ENCODE results near the gene GFPT2.

Gene GFPT2

DNA sequence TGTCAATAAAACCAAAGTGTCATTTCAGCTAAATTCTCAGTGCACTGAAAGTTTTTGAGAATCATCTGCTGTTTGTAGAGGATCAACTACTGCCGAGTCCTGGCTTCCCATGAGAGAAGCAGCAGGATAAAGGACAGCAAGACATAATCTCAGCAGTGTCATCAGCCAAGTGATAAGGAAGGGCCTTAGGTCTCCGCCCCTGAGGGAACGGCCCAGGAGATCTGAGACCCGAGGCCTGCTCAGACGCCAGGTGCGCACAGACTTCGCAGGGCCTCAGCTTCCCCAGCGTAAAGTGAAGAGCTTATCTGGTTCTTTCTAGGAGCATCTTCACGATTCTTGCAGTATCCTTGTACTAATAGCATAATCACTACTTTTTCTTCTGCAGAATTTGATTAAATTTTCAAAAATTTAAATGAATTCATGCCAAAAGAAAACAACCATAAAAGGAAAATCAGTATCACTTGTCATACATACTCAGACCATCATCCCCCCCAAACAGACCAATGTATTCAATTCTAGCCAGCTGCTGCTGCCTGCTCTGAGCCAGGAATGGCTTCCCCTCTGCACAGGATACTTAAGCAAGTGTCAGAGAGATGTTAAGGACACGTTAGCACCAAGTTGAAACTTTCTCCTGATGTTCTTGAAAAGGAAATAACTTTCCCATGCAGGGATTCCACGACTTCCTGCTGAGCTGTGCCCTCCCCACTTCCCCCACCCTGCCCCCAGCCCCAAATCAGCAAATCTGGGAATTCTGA is 2.2 kb downstream of the GFPT2 start:
- no peak for DNase-seq

GRCh38 chr5:180350296-180350695 is 2.8 kb downstream of the GFPT2 start:
- no peak for DNase-seq

- no peak for DNase-seq
These were observed 3.7 kb downstream of the GFPT2 start for GRCh38 chr5:180349391-180349790.

DNA sequence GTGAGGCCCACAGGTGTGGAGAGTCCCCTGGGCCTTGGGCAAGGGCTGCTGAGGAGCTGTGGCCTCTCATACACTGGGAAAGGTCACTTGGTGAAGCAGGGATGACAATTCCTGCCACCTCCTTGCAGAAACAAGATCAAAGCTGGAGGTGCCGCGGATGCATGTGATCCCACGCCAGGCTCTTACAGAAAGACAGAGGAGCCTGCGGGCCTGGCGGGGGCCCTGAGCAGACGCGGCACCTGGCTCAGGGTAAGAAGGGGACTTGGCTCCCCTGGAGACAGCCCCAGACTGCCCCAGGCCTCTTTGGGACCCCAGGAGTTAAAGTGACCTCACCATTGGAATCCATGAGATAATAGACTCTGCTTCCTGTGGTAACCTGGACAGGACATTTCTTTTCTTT is 4.8 kb downstream of the GFPT2 start:
- DNase-seq: no peak

GRCh38 chr5:180347702-180348101 is 5.4 kb downstream of the GFPT2 start:
- no peak for DNase-seq

DNA sequence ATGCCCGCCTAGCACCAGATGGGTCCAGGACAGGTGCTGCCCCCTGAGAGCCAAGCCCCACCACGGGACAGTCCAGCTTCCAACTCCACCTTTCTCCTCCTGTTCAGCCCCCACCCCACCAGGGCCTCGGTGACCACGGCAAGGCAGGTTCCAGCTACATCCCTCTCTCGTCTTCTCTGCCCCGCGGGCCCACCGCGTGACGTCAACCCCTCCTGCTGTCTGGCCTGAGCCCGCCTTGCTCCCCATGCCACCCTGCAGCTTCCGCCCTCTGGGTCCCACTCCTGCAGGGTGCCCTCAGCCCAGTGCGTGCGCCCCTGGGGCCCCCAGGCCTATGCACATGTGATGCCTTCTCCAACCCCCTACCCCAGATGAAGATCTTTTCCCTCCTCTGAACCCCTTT is 6.8 kb downstream of the GFPT2 start:
- DNase-seq: no peak

- DNase-seq: no peak
These were observed 7.4 kb downstream of the GFPT2 start for GRCh38 chr5:180345781-180346180.

DNA sequence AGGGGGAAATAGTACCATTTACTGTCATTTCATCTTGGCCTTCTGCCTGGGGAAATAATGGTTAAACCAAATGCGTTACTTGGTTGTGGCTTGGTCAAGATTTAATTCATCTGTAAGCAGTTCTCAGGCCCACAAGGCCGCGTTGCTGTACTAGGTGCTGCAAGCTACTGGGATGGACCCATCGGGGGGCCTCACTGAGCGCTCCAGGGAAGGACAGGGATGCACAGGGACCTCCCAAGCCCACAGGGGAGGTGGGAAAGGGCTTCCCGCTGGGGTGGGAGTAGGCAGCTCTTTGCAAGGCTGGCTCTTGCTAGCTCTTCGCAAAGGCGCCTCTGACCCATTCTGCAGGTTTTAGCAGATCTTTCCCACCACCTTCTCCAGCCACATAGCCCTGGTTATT is 8.0 kb downstream of the GFPT2 start:
- no peak for DNase-seq

DNA sequence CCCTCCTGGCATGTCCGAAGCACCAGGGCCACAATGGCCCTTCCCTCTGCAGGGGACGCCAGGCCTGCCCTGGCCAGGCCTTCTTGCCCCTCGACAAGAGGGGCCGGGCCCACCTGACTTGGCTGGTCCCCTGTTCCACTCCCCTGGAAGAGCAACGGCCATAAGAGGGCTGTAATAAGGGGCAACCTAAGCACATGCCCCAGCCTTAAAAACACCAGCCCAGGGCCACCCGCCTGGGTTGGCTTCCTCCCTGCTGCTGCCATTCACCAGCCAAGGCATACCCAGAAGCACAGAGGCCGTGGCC is 8.5 kb downstream of the GFPT2 start:
- no peak for DNase-seq

- no peak for DNase-seq
These were observed 9.1 kb downstream of the GFPT2 start for GRCh38 chr5:180343831-180344695.

DNA sequence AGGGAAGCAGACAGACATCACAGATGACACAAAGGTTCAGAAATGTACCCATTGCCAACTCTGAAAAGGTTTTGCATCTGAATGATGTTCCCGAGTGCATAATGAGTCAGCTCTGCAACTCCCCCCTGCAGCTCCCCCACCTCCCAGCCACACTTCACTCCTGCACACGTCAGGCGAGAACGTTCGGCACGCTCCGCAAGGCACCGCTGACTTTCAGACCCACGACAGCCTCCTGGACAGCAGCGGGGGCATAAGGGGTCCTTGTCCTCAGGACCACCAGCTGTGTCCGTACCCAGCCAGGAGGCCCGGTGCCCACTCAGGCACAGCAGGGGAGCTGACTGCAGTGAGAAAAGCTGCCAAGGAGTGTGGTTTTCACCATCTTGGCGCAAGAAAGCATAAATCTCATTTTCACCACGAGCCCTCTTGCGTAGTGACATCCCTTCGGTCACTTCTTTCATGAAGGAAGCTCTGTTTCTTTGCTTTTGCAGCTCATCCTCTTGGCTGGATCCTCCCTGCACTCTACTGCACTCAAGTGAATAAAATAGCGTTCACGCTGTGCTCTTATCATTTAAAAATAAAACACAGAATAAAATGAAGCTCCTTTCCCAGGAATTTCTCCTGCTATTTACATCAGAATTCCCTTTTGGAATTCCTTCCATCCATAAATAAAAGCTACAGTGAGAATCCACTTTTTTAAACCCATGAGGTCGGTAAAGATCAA is 9.9 kb downstream of the GFPT2 start:
- no peak for DNase-seq

DNA sequence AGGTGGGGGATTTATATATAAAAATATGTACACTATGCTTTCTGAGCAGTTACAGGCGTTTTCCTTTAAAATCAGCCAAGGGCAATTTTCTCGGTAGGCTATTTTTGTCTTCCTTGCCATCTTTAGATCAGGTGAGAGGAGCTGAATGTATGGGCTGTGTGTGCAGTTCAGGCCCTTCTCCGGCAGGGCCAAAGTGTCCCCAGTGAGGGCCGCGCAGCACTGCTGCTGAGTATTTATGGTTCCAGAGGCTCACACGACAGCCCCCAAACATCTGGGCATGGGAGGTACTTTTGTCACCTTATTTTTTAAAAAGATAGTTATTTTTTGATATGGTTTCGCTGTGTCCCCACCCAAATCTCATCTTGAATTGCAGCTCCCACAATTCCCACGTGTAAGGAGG is 11.5 kb downstream of the GFPT2 start:
- DNase-seq: no peak

GRCh38 chr5:180340856-180341255 is 12.3 kb downstream of the GFPT2 start:
- DNase-seq: no peak

GRCh38 chr5:180339583-180340183 is 13.5 kb downstream of the GFPT2 start:
- no peak for DNase-seq

DNA sequence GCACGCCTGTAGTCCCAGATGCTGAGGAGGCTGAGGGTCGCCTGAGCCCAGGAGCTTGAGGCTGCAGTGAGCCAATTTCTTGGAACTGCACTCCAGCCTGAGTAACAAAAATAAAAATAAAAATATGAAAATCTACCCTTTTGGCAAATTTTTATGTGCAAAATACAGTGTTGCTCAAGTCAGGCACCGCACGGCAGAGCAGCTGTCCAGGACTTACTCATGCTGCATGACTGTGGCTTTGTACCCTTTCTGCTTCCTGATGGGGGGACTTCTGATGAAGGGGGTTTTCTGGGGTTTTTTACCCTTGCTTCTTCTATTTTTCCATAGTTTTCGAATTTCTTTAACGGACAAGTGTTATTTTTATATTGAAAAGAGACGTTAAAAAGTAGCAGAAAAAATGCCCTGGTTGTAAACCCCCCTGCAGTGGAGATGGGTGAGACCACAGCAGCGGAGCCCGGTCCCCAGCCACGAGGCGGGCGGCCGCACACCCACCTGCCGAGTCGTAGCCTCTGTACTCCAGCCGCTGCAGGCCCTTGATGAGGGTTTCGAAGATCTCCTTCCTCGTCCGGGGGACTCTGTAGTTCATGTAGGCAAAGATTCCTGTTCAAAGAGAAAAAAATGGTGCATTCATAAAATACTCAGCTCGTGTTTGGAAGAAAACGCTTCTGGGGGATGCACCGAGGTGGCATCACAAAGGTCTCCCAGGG is 15.0 kb downstream of the GFPT2 start:
- DNase-seq: no peak

DNA sequence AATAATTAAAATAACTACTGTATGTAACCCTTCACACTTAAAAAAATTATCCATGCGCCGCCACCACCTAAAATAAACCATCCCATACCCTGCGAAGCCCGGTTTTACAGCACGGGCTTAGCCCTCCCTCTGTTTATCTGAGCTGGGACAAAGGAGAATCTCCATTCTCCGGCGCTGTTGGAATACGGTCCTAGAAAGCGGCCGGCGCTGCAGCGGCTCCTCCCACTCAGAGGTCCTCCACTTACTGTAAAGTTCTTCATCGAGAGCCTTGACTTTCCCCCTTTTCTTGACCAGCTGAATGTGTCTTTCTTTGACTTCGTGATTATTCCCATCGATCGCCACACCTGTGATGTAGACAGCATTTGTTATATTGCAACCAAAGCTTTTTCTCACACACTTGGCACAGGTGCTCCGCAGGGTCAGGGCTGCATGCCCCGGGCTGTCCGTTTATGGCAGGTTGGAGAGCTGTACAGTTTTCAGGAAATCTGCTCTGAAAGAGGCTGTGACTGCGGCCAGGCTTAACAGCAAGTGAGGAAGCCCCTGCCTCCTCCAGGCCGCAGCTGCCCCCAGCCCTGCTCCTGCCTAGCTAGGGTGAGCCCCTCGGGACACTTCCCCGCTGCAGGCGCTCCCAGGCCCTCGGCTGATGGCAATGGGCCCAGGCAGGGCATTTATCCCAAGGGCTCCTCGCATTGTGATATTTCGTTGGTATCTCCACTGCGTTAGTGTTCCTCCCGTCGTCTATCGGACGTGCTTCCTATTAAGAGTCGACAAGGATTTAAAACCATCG is 16.7 kb downstream of the GFPT2 start:
- no peak for DNase-seq

GRCh38 chr5:180335614-180336233 is 17.4 kb downstream of the GFPT2 start:
- no peak for DNase-seq

- DNase-seq: no peak
These were observed 18.2 kb downstream of the GFPT2 start for GRCh38 chr5:180334751-180335613.

GRCh38 chr5:180334176-180334575 is 19.0 kb downstream of the GFPT2 start:
- no peak for DNase-seq

- DNase-seq: no peak
These were observed 19.5 kb downstream of the GFPT2 start for GRCh38 chr5:180333661-180334060.
